ENCODE measurements around the gene HSPA5.

DNA sequence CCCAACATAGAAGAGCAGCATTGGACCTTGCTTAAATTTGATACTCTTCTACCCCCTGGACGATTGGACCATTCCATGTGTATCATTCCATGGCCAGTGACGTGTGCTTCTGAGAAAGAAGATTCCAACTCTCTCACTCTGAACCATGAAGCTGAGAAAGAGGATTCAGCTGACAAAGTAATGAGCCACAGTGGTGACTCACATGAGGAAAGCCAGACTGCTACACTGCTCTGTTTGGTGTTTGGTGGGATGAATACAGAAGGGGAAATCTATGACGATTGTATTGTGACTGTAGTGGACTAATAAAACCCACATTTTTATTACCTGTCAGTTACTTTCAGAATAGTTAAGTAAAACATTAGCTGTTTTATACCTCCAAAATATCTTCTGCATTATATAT, 7.5 kb downstream of the HSPA5 start:
- no peak for TF ChIP-seq FOXA1 (IDR thresholded peaks at IDR 0.05)
- no peak for TF ChIP-seq CTBP1 (IDR thresholded peaks at IDR 0.05; ENCODE audit: borderline replicate concordance)
- TF ChIP-seq ZNF384 (IDR thresholded peaks at IDR 0.05), result no peak
- no peak for TF ChIP-seq SP1 (IDR thresholded peaks at IDR 0.05)
- TF ChIP-seq ARNT (IDR thresholded peaks at IDR 0.05), result no peak
- TF ChIP-seq TARDBP (IDR thresholded peaks at IDR 0.05), result no peak
- TF ChIP-seq BHLHE40 (IDR thresholded peaks at IDR 0.05; ENCODE audit: borderline replicate concordance), result no peak
- TF ChIP-seq FOXM1 (IDR thresholded peaks at IDR 0.05; ENCODE audit: borderline replicate concordance), result no peak
- TF ChIP-seq LEF1 (IDR thresholded peaks at IDR 0.05; ENCODE audit: borderline replicate concordance), result no peak
- TF ChIP-seq FOXK2 (IDR thresholded peaks at IDR 0.05), result no peak
- TF ChIP-seq NFRKB (IDR thresholded peaks at IDR 0.05), result no peak
- no peak for TF ChIP-seq SUZ12 (IDR thresholded peaks at IDR 0.05)
- no peak for TF ChIP-seq PKNOX1 (IDR thresholded peaks at IDR 0.05)
